ENCODE data around the gene SHISAL1.

Gene SHISAL1

GRCh38 chr22:44276041-44276440 is 36.7 kb downstream of the SHISAL1 start:
- DNase-seq: no peak

- DNase-seq: no peak
Measured at GRCh38 chr22:44275631-44275995, 37.1 kb downstream of the SHISAL1 start.

GRCh38 chr22:44274918-44275630 is 37.7 kb downstream of the SHISAL1 start:
- no peak for DNase-seq

GRCh38 chr22:44273175-44273574 is 39.6 kb downstream of the SHISAL1 start:
- DNase-seq: no peak

- DNase-seq: no peak
Measured at GRCh38 chr22:44272401-44272771, 40.4 kb downstream of the SHISAL1 start.

GRCh38 chr22:44271732-44272400 is 40.9 kb downstream of the SHISAL1 start:
- DNase-seq: no peak

GRCh38 chr22:44271010-44271500 is 41.7 kb downstream of the SHISAL1 start:
- DNase-seq: no peak

- DNase-seq: no peak
Measured at GRCh38 chr22:44270556-44270880, 42.2 kb downstream of the SHISAL1 start.

GRCh38 chr22:44269757-44270555 is 42.8 kb downstream of the SHISAL1 start:
- no peak for DNase-seq

- DNase-seq: no peak
Measured at GRCh38 chr22:44269117-44269498, 43.6 kb downstream of the SHISAL1 start.

- DNase-seq: no peak
Measured at GRCh38 chr22:44268431-44269116, 44.2 kb downstream of the SHISAL1 start.

GRCh38 chr22:44267856-44268255 is 44.9 kb downstream of the SHISAL1 start:
- DNase-seq: no peak

GRCh38 chr22:44266796-44267760 is 45.7 kb downstream of the SHISAL1 start:
- no peak for DNase-seq

GRCh38 chr22:44263547-44263946 is 49.2 kb downstream of the SHISAL1 start:
- no peak for DNase-seq

- no peak for DNase-seq
Measured at GRCh38 chr22:44261861-44262595, 50.7 kb downstream of the SHISAL1 start.

GRCh38 chr22:44261164-44261860 is 51.4 kb downstream of the SHISAL1 start:
- DNase-seq: no peak

- DNase-seq: no peak
Measured at GRCh38 chr22:44260216-44261035, 52.3 kb downstream of the SHISAL1 start.

- no peak for DNase-seq
Measured at GRCh38 chr22:44259366-44260215, 53.2 kb downstream of the SHISAL1 start.

Data from NCI-H1436 (cell line).